ENCODE results near the gene SHANK3.

The SHANK3 gene

GRCh38 chr22:50684501-50684900 lies 11.9 kb downstream of the SHANK3 start:
- H3K9me3 ChIP-seq (ENCODE audit: insufficient read depth, low read length): peaks cover 6% of the 10 kb centered on the region; the same call in 1 of the 2 replicates
- H3K4me2 ChIP-seq (ENCODE audit: low read depth, low read length, poor library complexity, severe bottlenecking): no peak overlapping the region
- no peak for TF ChIP-seq EZH2phosphoT487 (conservative IDR thresholded peaks at IDR 0.05; ENCODE audit: low read length)
- TF ChIP-seq CTCF (IDR thresholded peaks at IDR 0.05; ENCODE audit: insufficient read depth, low read length, poor library complexity, severe bottlenecking): no peak
- H3K27ac ChIP-seq (ENCODE audit: low read depth, low read length): no peak overlapping the region
- H3K79me2 ChIP-seq (ENCODE audit: insufficient read depth, low read length): no peaks in the 10 kb centered on the region
- H3K4me3 ChIP-seq (ENCODE audit: insufficient read depth, low read length, poor library complexity, severe bottlenecking): no peak overlapping the region
- no peaks in the 10 kb centered on the region for H3K9me2 ChIP-seq (replicated peaks; ENCODE audit: insufficient read depth, low read length)
- H2AFZ ChIP-seq (ENCODE audit: low read depth, low read length, severe bottlenecking): no peak overlapping the region
- no peaks in the 10 kb centered on the region for H4K20me1 ChIP-seq (ENCODE audit: low read depth, low read length)
- no peaks in the 10 kb centered on the region for H3F3A ChIP-seq (ENCODE audit: insufficient read depth)
- H3K36me3 ChIP-seq (ENCODE audit: low read length): no peaks in the 10 kb centered on the region
- H3K27me3 ChIP-seq (ENCODE audit: low read length): no peaks in the 10 kb centered on the region
- no peak overlapping the region for H3K9ac ChIP-seq (ENCODE audit: low read length)

GRCh38 chr22:50684986-50685385 lies 12.4 kb downstream of the SHANK3 start:
- no peaks in the 10 kb centered on the region for H3K9me2 ChIP-seq (replicated peaks; ENCODE audit: insufficient read depth, low read length)
- no peak overlapping the region for H3K9ac ChIP-seq (ENCODE audit: low read length)
- no peak overlapping the region for H3K4me2 ChIP-seq (ENCODE audit: low read depth, low read length, poor library complexity, severe bottlenecking)
- TF ChIP-seq EZH2phosphoT487 (conservative IDR thresholded peaks at IDR 0.05; ENCODE audit: low read length) (no peak), CTCF (IDR thresholded peaks at IDR 0.05; ENCODE audit: insufficient read depth, low read length, poor library complexity, severe bottlenecking) (no peak)
- H3K4me3 ChIP-seq (ENCODE audit: insufficient read depth, low read length, poor library complexity, severe bottlenecking): no peak overlapping the region
- H3K27ac ChIP-seq (ENCODE audit: low read depth, low read length): no peak overlapping the region
- H3K79me2 ChIP-seq (ENCODE audit: insufficient read depth, low read length): no peaks in the 10 kb centered on the region
- H3K27me3 ChIP-seq (ENCODE audit: low read length): no peaks in the 10 kb centered on the region
- H3K36me3 ChIP-seq (ENCODE audit: low read length): no peaks in the 10 kb centered on the region
- no peaks in the 10 kb centered on the region for H4K20me1 ChIP-seq (ENCODE audit: low read depth, low read length)
- H3F3A ChIP-seq (ENCODE audit: insufficient read depth): no peaks in the 10 kb centered on the region
- peaks cover 6% of the 10 kb centered on the region; the same call in 1 of the 2 replicates for H3K9me3 ChIP-seq (ENCODE audit: insufficient read depth, low read length)
- no peak overlapping the region for H2AFZ ChIP-seq (ENCODE audit: low read depth, low read length, severe bottlenecking)

- Histone ChIP-seq H3K4me3 (ENCODE audit: insufficient read depth, low read length, poor library complexity, severe bottlenecking) (no peak overlapping the region), H3K27me3 (ENCODE audit: low read length) (no peaks in the 10 kb centered on the region), H3K9ac (ENCODE audit: low read length) (no peak overlapping the region), H3K9me2 (replicated peaks; ENCODE audit: insufficient read depth, low read length) (no peaks in the 10 kb centered on the region), H3K36me3 (ENCODE audit: low read length) (no peaks in the 10 kb centered on the region), H3K9me3 (ENCODE audit: insufficient read depth, low read length) (peaks cover 6% of the 10 kb centered on the region; the same call in 1 of the 2 replicates), H3K27ac (ENCODE audit: low read depth, low read length) (no peak overlapping the region), H3K79me2 (ENCODE audit: insufficient read depth, low read length) (no peaks in the 10 kb centered on the region), H3F3A (ENCODE audit: insufficient read depth) (no peaks in the 10 kb centered on the region), H2AFZ (ENCODE audit: low read depth, low read length, severe bottlenecking) (no peak overlapping the region), H4K20me1 (ENCODE audit: low read depth, low read length) (no peaks in the 10 kb centered on the region), H3K4me2 (ENCODE audit: low read depth, low read length, poor library complexity, severe bottlenecking) (no peak overlapping the region)
- no peak for TF ChIP-seq CTCF (IDR thresholded peaks at IDR 0.05; ENCODE audit: insufficient read depth, low read length, poor library complexity, severe bottlenecking)
- no peak for TF ChIP-seq EZH2phosphoT487 (conservative IDR thresholded peaks at IDR 0.05; ENCODE audit: low read length)
Observed at GRCh38 chr22:50686794-50687193, 14.2 kb downstream of the SHANK3 start.

Measured in SU-DHL-6 (cell line).